ENCODE data around the gene FGD5.

GRCh38 chr3:14846226-14846880 lies 27.6 kb downstream of the FGD5 start:
- TF ChIP-seq CTCF (IDR thresholded peaks at IDR 0.05) (no peak), POLR2A (IDR thresholded peaks at IDR 0.05) (no peak)

All from esophagus squamous epithelium (tissue), 4 donors.